HG03565 (cell line): ENCODE results near the gene HEATR3.

Experiments used
- ATAC-seq: cut with Tn5 transposase; IDR thresholded peaks from one replicate; pipeline ENCODE4 v1.9.1; 2021; ENCODE audit warnings: mild to moderate bottlenecking, moderate library complexity; ENCODE audit not compliant: unreplicated experiment

HEATR3 gene

GRCh38 chr16:50065624-50066481 is at the start of gene HEATR3:
Gene HEATR3, plus strand, starts transcription at chr16:50065970. Its CDS starts 162 bp downstream, at chr16:50066132.
- ATAC-seq: peak; percentile 68

DNA sequence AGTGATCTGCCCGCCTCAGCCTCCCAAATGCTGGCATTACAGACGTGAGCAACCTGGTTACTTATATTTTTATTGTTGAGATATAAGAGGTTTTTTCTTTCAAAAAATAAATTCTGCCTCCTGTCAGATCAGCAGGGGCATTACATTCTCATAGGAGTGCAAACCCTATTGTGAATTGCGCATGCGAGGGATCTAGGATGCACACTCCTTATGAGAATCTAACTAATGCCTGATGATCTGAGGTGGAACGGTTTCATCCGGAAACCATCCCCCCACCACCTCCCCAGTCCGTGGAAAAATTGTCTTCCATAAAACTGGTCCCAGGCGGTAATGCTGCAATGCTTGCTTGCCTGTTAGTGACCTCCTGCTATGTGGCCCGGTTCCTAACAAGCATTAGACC is 48.2 kb upstream of the HEATR3 start:
- ATAC-seq: no peak

DNA sequence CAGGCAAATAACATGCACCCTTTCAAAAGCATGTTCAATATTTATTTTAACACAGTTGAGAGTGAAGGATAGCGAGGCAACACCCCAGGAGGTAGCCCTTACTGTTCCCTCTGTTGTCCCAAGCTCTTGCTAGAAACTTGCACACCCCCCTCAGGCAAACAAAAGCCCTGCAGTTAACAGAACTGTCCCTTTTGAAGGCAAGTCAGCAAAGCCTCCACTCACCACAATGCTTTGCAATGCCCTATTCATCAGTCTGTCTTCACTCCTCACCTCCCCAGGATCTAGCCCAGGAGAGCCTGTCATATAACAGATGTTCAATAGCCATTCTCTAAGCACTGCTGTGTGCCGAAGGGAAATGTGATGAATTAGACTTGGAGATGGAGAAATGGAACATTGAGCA is 44.2 kb upstream of the HEATR3 start:
- no peak for ATAC-seq

- no peak for ATAC-seq
Measured at GRCh38 chr16:50023641-50024040, 42.1 kb upstream of the HEATR3 start.

DNA sequence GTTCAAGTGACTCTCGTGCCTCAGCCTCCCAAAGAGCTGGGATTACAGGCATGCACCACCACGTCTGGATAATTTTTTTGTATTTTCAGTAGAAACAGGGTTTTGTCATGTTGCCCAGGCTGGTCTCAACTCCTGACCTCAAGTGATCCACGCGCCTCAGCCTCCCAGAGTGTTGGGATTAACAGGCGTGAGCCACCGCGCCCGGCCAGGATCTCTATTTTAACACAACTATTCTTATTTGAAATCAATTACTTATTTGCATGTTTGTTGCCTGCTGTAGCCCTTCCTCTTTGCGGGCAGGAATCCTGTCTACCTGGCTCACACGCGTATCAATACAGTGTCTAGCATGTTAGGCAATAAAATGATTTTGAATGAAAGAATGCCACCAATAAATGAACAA is 41.6 kb upstream of the HEATR3 start:
- no peak for ATAC-seq

DNA sequence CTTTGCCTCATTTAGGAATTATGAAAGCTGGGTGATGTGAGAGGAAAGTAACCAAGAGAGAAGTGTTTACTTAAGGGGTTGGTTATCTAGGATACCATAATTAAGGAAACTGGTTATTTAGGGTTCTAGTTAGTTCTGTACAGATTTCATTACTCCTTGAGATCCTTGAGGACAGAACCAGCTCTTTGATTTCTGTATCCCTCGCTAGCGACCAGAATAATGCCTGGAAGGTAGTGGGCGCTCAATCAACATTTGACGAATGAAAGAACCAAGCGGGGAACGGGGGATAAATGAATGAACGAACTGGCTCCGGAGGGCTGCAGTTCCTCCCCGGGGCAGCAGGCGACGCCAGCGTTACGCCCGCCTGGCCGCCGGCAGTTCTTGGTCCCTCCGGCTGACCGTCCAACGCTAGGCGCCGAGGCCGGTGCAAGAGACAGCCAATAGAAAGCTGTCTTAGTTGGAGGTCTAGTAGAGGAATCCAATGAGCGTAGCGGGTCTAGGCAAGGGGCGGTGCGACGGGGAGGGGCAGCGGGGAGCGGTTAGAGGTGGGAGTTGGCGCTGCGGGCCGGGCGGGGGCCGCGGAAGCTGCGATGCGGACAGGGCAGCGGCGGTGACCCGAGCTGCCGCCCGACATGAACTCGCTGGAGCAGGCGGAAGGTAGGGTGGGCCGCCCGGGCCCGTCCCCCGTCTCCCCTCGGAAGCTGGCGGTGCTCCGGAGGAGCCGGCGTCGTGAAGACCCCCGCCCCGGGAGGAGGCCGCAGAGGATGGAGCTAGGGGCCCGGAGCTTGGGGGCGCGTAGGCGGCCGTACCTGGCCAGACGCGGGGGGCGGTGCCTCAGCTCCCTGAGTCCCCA is 40.9 kb upstream of the HEATR3 start, which contains the start of gene CNEP1R1:
Gene CNEP1R1, plus strand, starts transcription at position 542 of the 853 bp plus-strand sequence. Its CDS starts 91 bp downstream, at position 633.
- ATAC-seq: peak; percentile 98

- ATAC-seq: no peak
Measured at GRCh38 chr16:50025537-50025931, 40.2 kb upstream of the HEATR3 start.

- ATAC-seq: no peak
Measured at GRCh38 chr16:50027829-50028228, 37.9 kb upstream of the HEATR3 start.

GRCh38 chr16:50035468-50035992 is 30.2 kb upstream of the HEATR3 start:
- no peak for ATAC-seq

GRCh38 chr16:50036426-50036825 is 29.3 kb upstream of the HEATR3 start:
- ATAC-seq: no peak

DNA sequence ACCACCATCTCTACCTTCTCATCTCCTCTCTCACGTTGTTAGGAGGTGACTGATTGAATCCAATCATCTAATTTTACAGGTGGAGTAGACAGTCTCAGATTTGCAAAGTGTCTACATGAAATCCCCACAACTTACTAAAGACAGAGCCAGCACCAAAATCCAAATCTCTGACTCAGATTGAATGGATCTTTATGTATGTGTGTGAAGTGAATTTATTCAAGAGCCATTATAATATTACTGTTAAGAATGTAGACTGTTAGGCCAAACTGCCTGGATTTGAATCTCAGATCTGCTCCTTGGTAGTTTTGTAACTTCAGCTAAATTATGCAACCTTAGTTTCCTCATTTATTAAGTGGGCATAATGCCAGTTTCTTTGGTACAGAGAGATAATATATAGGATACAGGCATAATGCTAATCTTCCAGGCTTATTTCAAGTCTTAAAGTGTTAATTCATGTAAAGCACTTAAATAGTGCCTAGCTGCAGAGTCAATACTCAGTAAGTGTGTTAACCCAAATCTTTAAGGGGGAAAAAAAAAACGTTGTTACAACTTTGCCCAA is 28.0 kb upstream of the HEATR3 start:
- ATAC-seq: no peak

DNA sequence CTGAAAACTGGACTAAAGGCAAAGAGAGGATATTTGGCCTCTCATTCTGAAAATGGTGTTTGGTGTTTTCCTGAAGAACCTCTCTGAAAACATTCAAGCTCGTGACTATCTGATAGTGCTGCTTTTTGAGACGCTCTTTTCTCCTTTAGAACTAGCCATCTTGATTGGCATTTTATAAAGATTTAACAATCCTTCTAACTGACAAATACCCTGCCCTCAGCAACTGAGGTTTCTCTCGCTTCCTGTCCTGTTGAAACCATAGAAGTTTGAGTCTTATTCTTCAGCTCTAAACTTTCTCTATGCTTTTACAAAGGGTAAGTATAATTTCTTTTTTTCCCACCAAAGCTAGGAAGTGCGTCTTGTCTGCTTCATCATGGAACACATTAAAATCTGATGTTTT is 27.5 kb upstream of the HEATR3 start:
- no peak for ATAC-seq

DNA sequence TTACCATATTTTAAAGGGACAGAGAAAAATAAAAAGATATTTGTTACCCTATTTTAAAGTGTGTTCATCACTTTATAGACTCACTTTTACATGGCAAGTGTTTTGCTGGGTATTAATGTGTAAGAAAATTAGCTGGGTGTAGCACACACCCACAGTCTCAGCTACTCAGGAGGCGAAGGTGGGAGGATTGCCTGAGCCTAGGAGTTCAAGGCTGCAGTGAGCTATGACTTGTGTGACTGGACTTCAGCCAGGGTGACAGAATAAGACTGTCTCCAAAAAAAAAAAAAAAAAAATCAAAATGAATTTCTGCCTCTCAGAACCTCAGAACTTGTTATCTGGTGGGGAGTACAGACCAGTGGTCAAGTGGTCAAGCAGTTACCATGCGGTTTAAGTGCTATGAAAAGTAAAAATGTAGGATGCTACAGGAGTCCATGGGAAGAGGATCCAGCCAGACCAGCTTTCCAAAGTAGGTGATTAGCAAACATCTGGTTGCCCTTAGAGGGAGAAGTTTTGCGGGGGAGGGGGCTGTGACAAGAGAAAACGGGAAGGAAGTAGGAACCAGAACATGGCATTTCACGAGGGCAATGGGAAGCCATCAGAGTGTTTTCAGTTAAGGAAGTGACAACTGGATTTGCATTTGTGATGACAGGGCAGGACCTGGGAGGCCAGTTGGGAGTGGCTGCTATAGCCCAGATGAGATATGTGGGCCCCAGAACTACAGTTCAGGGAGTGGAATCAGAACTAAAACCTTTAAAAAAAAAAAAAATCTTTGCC is 26.8 kb upstream of the HEATR3 start:
- ATAC-seq: no peak

GRCh38 chr16:50040018-50040417 is 25.8 kb upstream of the HEATR3 start:
- ATAC-seq: no peak

GRCh38 chr16:50040710-50041109 is 25.1 kb upstream of the HEATR3 start:
- ATAC-seq: no peak

- ATAC-seq: no peak
Measured at GRCh38 chr16:50043358-50043757, 22.4 kb upstream of the HEATR3 start.

DNA sequence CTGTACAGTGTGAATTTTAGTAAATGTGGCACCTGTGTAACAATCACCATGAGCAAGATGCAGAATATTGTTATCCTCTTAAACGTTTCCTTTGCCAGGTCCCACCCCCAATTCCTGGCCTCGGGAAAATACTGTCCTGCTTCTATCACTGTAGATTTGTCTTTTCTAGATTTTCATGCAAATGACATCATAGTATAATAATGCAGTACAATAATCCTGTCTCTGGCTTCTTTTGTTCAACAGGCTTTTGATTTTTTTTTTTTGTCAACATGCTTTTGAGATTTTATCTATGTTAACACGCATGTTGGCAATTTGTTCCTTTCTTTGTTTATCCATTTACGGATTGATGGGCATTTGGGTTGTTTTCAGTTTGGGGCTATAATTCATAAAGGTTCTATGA is 20.4 kb upstream of the HEATR3 start:
- no peak for ATAC-seq

DNA sequence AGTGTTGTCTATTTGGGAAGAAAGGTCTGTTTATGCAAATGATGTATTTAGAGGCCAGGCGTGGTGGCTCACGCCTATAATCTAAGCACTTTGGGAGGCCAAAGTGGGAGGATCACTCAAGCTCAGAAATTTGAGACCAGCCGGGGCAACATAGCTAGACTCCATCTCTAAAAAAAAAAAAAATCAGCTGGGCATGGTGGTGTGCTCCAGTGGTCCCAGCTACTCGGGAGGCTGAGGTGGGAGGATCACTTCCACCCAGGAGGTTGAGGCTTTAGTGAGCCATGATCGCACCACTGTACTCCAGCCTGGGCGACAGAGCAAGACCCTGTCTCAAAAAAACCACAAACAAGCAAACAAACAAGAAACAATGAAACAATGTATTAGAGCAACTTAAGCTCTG is 18.9 kb upstream of the HEATR3 start:
- ATAC-seq: no peak

DNA sequence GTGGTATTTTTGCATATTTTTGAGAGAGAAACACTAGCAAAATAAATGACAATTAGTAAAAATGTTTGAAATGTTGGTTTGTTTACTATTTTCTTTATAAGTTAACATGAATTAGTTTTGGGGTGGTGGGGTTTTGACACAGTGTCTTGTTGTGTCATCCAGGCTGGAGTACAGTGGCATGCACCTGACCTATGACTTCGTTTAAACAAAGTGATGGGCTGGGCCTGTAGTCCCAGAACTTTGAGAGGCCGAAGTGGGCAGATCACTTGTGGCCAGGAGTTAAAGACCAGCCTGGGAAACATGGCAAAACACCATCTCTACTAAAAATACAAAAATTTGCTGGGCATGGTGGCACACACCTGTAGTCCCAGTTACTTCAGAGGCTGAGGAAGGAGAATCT is 17.9 kb upstream of the HEATR3 start:
- ATAC-seq: no peak

DNA sequence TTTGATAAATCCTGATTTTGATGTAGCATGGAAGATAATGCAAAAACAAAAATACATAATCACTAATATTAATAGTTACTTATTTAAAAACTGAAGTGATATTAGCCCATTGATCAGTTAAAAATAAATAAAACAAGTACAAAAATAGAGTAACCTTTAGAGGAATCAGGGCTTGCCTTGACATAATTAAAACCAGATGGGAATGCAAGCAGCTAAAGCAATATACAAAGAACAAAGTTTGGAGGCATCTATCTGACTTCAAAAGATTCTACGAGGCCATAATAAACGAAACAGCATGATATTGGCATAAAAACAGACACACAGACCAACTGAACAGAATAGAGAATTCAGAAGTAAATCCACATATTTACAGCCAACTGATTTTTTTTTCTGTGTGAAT is 15.0 kb upstream of the HEATR3 start:
- no peak for ATAC-seq

DNA sequence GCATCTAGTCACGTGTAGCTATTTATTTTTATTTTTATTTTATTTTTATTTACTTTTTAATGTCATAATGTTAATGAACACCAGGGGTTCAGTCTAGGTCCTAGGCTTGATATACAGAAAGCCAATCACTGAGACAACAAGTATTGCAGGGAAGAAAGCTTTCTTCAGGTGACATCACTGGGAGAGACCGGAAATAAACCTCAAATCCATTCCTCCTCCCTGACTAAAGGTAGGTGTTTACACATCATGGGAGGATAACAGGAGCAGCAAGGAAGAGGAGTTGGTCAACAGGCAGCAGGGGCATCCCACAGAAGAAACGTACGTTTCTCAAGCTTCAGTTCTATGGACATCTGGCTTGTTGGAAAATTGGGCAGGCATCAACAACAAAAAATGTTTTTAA is 9.5 kb upstream of the HEATR3 start:
- no peak for ATAC-seq
